Measurements from ENCODE around the gene LIPM. TPM values are rescaled to one million over a fixed set of nuclear protein-coding genes. Genes with fewer than 3 reads are reported as not detected.

LIPM gene
- total RNA-seq, 1 donor = not detected

GRCh38 chr10:88787463-88787862 is 15.1 kb upstream of the LIPM start:
- Histone ChIP-seq H3K4me1 (ENCODE audit: insufficient read depth, low read length) (peaks cover 12% of the 10 kb centered on the region), H3K4me3 (ENCODE audit: low read length) (no peak overlapping the region), H3K27me3 (ENCODE audit: insufficient read depth, low read length) (no peaks in the 10 kb centered on the region), H3K9me3 (ENCODE audit: low read depth, low read length) (no peaks in the 10 kb centered on the region)

- H3K9me3 ChIP-seq (ENCODE audit: low read depth, low read length) = no peaks in the 10 kb centered on the region
- no peak overlapping the region for H3K4me3 ChIP-seq (ENCODE audit: low read length)
- no peaks in the 10 kb centered on the region for H3K27me3 ChIP-seq (ENCODE audit: insufficient read depth, low read length)
- peaks cover 21% of the 10 kb centered on the region for H3K4me1 ChIP-seq (ENCODE audit: insufficient read depth, low read length)
These were observed 13.6 kb upstream of the LIPM start for GRCh38 chr10:88788924-88789323.

GRCh38 chr10:88791924-88792323 is 10.6 kb upstream of the LIPM start:
- no peaks in the 10 kb centered on the region for H3K9me3 ChIP-seq (ENCODE audit: low read depth, low read length)
- H3K4me1 ChIP-seq (ENCODE audit: insufficient read depth, low read length) = peaks cover 26% of the 10 kb centered on the region
- H3K4me3 ChIP-seq (ENCODE audit: low read length) = no peak overlapping the region
- peaks cover 11% of the 10 kb centered on the region for H3K27me3 ChIP-seq (ENCODE audit: insufficient read depth, low read length)

GRCh38 chr10:88792661-88793060 is 9.9 kb upstream of the LIPM start:
- Histone ChIP-seq H3K4me3 (ENCODE audit: low read length) (no peak overlapping the region), H3K27me3 (ENCODE audit: insufficient read depth, low read length) (peaks cover 13% of the 10 kb centered on the region)

GRCh38 chr10:88793712-88794299 is 8.7 kb upstream of the LIPM start:
- no peak overlapping the region for H3K4me3 ChIP-seq (ENCODE audit: low read length)
- no peaks in the 10 kb centered on the region for H3K9me3 ChIP-seq (ENCODE audit: low read depth, low read length)
- H3K27me3 ChIP-seq (ENCODE audit: insufficient read depth, low read length) = peaks cover 15% of the 10 kb centered on the region
- H3K4me1 ChIP-seq (ENCODE audit: insufficient read depth, low read length) = peaks cover 26% of the 10 kb centered on the region

More at GRCh38 chr10:88792661-88793060, 9.9 kb upstream of the LIPM start:
- Histone ChIP-seq H3K4me1 (ENCODE audit: insufficient read depth, low read length) (peaks cover 26% of the 10 kb centered on the region), H3K9me3 (ENCODE audit: low read depth, low read length) (no peaks in the 10 kb centered on the region)

- Histone ChIP-seq H3K4me1 (ENCODE audit: insufficient read depth, low read length) (peaks cover 26% of the 10 kb centered on the region), H3K27me3 (ENCODE audit: insufficient read depth, low read length) (peaks cover 15% of the 10 kb centered on the region), H3K9me3 (ENCODE audit: low read depth, low read length) (no peaks in the 10 kb centered on the region), H3K4me3 (ENCODE audit: low read length) (no peak overlapping the region)
These were observed 7.8 kb upstream of the LIPM start for GRCh38 chr10:88794731-88795130.

GRCh38 chr10:88800152-88801125 is 2.1 kb upstream of the LIPM start:
- Histone ChIP-seq H3K9me3 (ENCODE audit: low read depth, low read length) (no peaks in the 10 kb centered on the region), H3K4me3 (ENCODE audit: low read length) (no peak overlapping the region), H3K4me1 (ENCODE audit: insufficient read depth, low read length) (no peaks in the 10 kb centered on the region), H3K27me3 (ENCODE audit: insufficient read depth, low read length) (peaks cover 18% of the 10 kb centered on the region)

- Histone ChIP-seq H3K4me3 (ENCODE audit: low read length) (no peak overlapping the region), H3K4me1 (ENCODE audit: insufficient read depth, low read length) (no peaks in the 10 kb centered on the region), H3K27me3 (ENCODE audit: insufficient read depth, low read length) (peaks cover 3% of the 10 kb centered on the region), H3K9me3 (ENCODE audit: low read depth, low read length) (no peaks in the 10 kb centered on the region)
These were observed 1.1 kb downstream of the LIPM start for GRCh38 chr10:88803641-88804040.

GRCh38 chr10:88804083-88804812 is 1.7 kb downstream of the LIPM start:
- no peak overlapping the region for H3K4me3 ChIP-seq (ENCODE audit: low read length)
- peaks cover 3% of the 10 kb centered on the region for H3K27me3 ChIP-seq (ENCODE audit: insufficient read depth, low read length)
- no peaks in the 10 kb centered on the region for H3K4me1 ChIP-seq (ENCODE audit: insufficient read depth, low read length)
- H3K9me3 ChIP-seq (ENCODE audit: low read depth, low read length) = no peaks in the 10 kb centered on the region

- peaks cover 3% of the 10 kb centered on the region for H3K4me1 ChIP-seq (ENCODE audit: insufficient read depth, low read length)
- no peak overlapping the region for H3K4me3 ChIP-seq (ENCODE audit: low read length)
- H3K9me3 ChIP-seq (ENCODE audit: low read depth, low read length) = no peaks in the 10 kb centered on the region
- peaks cover 1% of the 10 kb centered on the region for H3K27me3 ChIP-seq (ENCODE audit: insufficient read depth, low read length)
These were observed 2.8 kb downstream of the LIPM start for GRCh38 chr10:88805361-88805760.

- Histone ChIP-seq H3K4me3 (ENCODE audit: low read length) (no peak overlapping the region), H3K9me3 (ENCODE audit: low read depth, low read length) (no peaks in the 10 kb centered on the region), H3K4me1 (ENCODE audit: insufficient read depth, low read length) (peaks cover 3% of the 10 kb centered on the region), H3K27me3 (ENCODE audit: insufficient read depth, low read length) (no peaks in the 10 kb centered on the region)
These were observed 3.4 kb downstream of the LIPM start for GRCh38 chr10:88805924-88806323.

GRCh38 chr10:88809621-88810020 is 7.1 kb downstream of the LIPM start:
- Histone ChIP-seq H3K9me3 (ENCODE audit: low read depth, low read length) (no peaks in the 10 kb centered on the region), H3K4me1 (ENCODE audit: insufficient read depth, low read length) (peaks cover 3% of the 10 kb centered on the region), H3K4me3 (ENCODE audit: low read length) (no peak overlapping the region), H3K27me3 (ENCODE audit: insufficient read depth, low read length) (no peaks in the 10 kb centered on the region)

- H3K4me3 ChIP-seq (ENCODE audit: low read length) = no peak overlapping the region
- no peaks in the 10 kb centered on the region for H3K9me3 ChIP-seq (ENCODE audit: low read depth, low read length)
- peaks cover 3% of the 10 kb centered on the region for H3K4me1 ChIP-seq (ENCODE audit: insufficient read depth, low read length)
- no peaks in the 10 kb centered on the region for H3K27me3 ChIP-seq (ENCODE audit: insufficient read depth, low read length)
These were observed 7.8 kb downstream of the LIPM start for GRCh38 chr10:88810196-88810961.

- Histone ChIP-seq H3K9me3 (ENCODE audit: low read depth, low read length) (no peaks in the 10 kb centered on the region), H3K4me1 (ENCODE audit: insufficient read depth, low read length) (peaks cover 3% of the 10 kb centered on the region), H3K4me3 (ENCODE audit: low read length) (no peak overlapping the region), H3K27me3 (ENCODE audit: insufficient read depth, low read length) (no peaks in the 10 kb centered on the region)
These were observed 10.7 kb downstream of the LIPM start for GRCh38 chr10:88813200-88813599.
